GM06990 (cell line): ENCODE measurements around the gene CD63.

ENCODE experiments used
- DNase-seq: peaks from one replicate; pipeline ENCODE4 v3.0.0-alpha.2; 2011; ENCODE audit not compliant: insufficient read length; ENCODE audit errors: extremely low read depth
- H3K27me3 ChIP-seq: replicated peaks from 2 replicates; pipeline ENCODE4 v1.6.0; 2011; ENCODE audit warnings: low read length; ENCODE audit not compliant: control insufficient read depth, insufficient read depth
- H3K36me3 ChIP-seq: 2 replicates; pipeline ENCODE4 v1.5.1; 2011; ENCODE audit warnings: low read length; ENCODE audit not compliant: control insufficient read depth, insufficient read depth
- H3K4me3 ChIP-seq: replicated peaks from 2 replicates; pipeline ENCODE4 v1.5.1; 2011; ENCODE audit warnings: low read depth, mild to moderate bottlenecking, control low read depth, low read length
- CTCF ChIP-seq: IDR thresholded peaks from 2 replicates; pipeline ENCODE4 v1.5.1; 2011; ENCODE audit warnings: low read length, control low read depth, mild to moderate bottlenecking, inconsistent platforms; ENCODE audit not compliant: insufficient read depth, poor library complexity, severe bottlenecking

CD63 gene

GRCh38 chr12:55679691-55680090 is 49.1 kb downstream of the CD63 start:
- Histone ChIP-seq H3K4me3 (no peak overlapping the region), H3K36me3 (no peaks in the 10 kb centered on the region), H3K27me3 (peaks cover 3% of the 10 kb centered on the region; the same call in 1 of the 2 replicates)
- DNase-seq, result no peak
- TF ChIP-seq CTCF, result no peak

GRCh38 chr12:55676707-55677106 is 52.1 kb downstream of the CD63 start:
- DNase-seq, result no peak
- no peak for TF ChIP-seq CTCF
- H3K4me3 ChIP-seq, result no peak overlapping the region
- H3K27me3 ChIP-seq, result no peaks in the 10 kb centered on the region; the same call in 1 of the 2 replicates
- H3K36me3 ChIP-seq, result no peaks in the 10 kb centered on the region

- H3K27me3 ChIP-seq, result no peaks in the 10 kb centered on the region; the same call in 1 of the 2 replicates
- no peak for DNase-seq
- TF ChIP-seq CTCF, result no peak
- H3K36me3 ChIP-seq, result no peaks in the 10 kb centered on the region
- no peak overlapping the region for H3K4me3 ChIP-seq
These were observed 53.1 kb downstream of the CD63 start for GRCh38 chr12:55675666-55676065.
